ENCODE measurements around the gene SYK.
"Not testable (repeated sequence)": the region's sequence is repeated elsewhere in the genome, so short reads cannot be mapped to it uniquely, and the experiment has no call there.

The SYK gene

GRCh38 chr9:90882991-90883600 is 81.5 kb downstream of the SYK start:
- no peak for DNase-seq

DNA sequence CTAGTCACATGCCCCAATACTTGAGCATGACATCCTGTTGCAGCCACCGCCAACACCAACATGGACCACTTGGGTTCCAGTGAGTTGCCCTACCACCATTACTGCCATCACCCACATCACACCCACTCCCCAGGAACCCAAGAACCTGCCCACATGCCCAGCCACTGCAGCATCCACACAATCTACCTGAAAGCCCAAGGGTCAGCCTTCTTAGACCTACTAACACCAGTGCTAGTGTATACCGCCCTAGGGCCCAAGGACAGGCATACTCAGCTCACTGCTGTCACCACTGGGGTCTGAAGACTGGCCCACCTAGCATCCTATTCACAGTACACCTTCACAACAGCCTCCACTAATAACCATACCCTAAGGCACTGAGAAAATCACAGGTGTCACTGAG is 82.0 kb downstream of the SYK start:
- DNase-seq: no peak

DNA sequence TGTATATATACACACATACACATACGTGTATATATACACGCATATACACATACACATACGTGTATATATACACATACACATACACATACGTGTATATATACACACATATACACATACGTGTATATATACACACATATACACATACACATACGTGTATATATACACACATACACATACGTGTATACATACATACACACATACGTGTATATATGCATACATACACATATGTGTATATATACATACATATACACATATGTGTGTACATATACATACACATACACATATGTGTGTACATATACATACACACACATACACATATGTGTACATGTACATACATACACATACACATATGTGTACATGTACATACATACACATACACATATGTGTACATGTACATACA is 82.6 kb downstream of the SYK start:
- DNase-seq: no peak

DNA sequence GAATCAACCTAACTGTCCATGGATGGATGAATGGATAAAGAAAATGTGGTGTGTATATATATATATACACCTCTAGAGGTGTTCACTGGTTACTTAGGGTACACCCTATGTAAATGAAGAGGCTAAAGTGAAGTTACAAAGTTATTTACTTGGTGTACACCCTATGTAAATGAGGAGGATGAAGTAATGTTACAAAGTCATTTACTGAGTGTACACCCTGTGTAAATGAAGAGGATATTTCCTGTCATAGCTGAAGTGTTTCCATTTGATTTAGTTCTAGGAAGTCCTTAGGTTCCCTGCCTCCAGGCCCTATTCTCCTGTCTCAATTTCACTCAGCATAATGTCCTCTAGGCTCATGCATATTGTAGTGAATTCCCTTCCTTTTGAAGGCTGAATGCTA is 85.2 kb downstream of the SYK start:
- not testable (repeated sequence) for DNase-seq

DNA sequence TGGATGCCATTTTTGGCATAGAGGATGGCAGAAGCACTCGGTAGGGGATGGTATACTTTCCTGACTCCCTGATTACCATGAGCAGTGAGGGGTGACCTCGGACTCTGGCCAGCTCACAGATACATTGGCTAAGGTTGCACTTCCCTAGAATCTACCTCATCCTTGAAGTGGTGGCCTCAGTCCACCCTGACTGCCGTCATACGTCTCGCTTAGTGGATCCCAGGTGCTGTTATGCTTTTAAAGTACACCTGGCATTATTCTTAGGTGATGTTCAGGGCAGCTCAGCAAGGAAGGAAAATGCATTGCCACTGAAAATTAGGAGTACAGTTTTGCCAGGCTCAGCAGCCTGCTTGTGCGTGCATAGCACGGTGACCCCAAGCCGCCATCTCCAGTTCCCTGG is 87.3 kb downstream of the SYK start:
- no peak for DNase-seq

DNA sequence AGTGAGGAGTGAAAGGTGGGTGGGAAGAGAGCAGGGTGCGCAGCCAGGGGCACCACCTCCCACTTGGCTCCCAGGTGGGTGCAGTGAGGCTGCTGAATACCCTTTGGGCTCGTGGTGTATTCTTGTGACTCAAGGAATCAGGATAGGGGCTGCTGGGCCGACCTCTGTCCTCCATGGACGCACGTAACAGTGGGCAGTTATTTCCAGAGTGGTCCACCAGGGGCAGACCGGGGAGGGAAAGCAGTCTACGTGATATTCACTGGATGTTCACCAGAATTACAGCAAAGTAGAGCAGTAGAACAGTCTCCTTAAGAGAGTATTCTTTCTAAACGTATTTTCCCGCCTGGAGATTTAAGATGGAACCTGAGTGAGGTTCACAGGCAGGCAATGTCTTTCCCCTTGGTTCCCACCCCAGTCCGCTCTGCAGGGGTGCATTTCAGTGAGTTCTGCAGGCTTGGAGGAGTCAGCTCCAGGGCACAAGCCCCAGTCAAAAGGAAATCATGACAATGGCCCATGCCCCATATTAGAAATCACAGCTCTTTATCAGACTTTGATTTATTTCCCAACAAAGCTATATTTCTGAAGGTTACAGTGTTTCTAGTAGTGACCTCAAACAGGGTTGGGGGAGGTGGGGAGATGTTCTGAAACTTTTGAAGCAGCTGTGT is 88.7 kb downstream of the SYK start:
- no peak for DNase-seq

GRCh38 chr9:90891308-90892040 is 89.9 kb downstream of the SYK start:
- DNase-seq: no peak

DNA sequence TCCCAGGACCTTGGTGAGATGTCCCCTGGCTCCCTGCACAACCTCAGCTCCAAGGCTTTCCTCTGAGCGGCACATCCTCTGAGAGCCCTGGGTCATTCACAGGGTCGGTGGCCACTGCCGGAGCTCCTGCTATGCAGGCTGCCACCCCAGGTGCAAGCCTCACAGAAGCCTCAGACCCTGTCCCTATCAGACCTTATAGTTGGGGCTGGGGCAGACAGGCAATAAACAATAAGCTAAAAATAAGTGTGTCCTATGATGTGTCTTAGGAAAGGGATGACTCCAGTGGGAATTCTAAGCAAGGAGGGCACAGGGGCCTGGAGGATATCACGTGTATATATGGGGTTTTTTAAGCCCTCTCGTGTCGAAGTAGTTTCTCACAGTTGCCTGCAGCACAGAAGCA is 91.3 kb downstream of the SYK start:
- no peak for DNase-seq

DNA sequence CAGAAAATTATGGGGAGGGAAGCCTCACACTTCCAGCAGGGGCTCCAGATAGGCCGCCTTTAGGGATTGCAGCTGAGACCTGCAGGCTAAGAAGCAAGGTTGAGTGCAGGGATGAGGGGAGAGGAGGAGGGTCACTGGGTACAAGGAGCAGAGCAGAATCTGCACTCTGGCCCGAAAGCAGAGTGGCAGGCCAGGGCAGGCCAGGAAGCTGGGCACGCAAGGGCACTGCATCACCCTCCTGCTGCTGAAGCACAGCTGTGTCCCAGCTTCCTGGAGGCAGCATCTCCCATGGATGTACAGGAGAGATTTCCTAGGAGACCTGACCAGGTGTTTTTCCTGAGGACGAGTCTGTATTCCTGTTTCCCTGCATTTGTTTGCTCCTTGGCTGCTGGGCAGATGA is 92.1 kb downstream of the SYK start:
- no peak for DNase-seq

DNA sequence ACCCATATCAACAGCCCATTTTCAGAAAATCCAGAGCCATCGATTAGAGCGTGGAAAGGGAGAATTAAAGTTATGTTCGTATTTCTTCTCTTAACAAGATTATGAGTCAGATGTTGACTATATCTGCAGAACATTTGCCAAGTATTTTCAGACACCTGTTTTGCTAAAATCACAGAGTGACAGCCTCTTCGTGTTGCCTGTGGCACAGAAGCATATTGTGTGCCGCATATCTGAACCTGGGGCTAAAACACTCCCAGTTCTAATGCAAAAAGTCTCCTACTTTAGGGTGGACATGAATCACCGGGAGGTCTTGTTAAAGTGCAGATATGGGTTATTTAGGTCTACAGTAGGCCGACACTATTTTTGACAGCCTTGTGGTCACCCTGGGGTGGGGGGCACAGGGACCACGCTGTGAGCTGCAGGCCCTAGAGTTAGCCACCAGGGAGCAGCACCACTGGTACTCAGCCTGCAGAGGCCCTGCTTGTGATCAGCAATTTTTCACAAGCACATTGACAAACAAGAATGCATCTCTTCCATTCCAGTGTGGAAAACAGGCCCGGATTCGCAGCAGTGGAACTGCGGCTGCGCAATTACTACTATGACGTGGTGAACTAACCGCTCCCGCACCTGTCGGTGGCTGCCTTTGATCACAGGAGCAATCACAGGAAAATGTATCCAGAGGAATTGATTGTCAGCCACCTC is 93.5 kb downstream of the SYK start:
- no peak for DNase-seq

DNA sequence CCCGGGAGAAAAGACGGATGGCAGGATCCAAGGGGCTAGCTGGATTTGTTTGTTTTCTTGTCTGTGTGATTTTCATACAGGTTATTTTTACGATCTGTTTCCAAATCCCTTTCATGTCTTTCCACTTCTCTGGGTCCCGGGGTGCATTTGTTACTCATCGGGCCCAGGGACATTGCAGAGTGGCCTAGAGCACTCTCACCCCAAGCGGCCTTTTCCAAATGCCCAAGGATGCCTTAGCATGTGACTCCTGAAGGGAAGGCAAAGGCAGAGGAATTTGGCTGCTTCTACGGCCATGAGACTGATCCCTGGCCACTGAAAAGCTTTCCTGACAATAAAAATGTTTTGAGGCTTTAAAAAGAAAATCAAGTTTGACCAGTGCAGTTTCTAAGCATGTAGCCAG is 94.2 kb downstream of the SYK start:
- DNase-seq: no peak

GRCh38 chr9:90896231-90896630 is 94.6 kb downstream of the SYK start:
- DNase-seq: no peak

- no peak for DNase-seq
Measured at GRCh38 chr9:90898228-90898627, 96.6 kb downstream of the SYK start.

DNA sequence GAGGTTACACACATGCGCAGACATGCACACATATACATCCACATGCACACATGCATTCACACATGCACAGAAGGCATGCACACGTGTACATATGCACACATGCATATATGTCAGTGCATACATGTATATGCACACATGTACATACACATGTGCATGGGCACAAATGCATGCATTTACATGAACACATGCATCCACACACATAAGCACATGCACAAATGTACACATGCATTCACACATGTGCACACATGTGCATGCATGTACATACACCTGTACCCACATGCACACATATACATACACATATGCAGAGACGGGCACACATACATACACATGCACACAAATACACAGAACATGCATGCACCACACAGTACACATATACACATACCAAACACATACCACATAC is 97.7 kb downstream of the SYK start:
- DNase-seq: no peak

DNA sequence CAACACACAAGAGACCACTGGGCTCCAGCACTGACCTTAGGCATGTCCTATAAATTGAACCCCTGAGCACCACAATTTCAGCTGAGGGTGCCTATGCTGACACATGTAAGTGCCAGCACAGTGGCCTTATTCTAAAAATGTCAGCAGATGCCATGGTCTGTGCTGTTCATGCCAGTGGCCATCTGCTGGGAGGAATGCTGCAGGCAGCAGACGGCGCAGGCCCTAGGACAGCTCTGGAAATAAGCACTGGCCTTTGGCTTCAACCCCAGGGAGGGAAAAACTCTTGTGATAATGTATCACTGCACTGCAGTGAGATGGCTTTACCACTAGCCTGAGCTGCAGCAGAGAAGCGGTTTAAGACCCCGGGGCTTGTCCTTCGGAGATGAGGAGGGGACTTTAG is 98.5 kb downstream of the SYK start:
- no peak for DNase-seq

GRCh38 chr9:90901933-90902332 is 100.3 kb downstream of the SYK start:
- no peak for DNase-seq

DNA sequence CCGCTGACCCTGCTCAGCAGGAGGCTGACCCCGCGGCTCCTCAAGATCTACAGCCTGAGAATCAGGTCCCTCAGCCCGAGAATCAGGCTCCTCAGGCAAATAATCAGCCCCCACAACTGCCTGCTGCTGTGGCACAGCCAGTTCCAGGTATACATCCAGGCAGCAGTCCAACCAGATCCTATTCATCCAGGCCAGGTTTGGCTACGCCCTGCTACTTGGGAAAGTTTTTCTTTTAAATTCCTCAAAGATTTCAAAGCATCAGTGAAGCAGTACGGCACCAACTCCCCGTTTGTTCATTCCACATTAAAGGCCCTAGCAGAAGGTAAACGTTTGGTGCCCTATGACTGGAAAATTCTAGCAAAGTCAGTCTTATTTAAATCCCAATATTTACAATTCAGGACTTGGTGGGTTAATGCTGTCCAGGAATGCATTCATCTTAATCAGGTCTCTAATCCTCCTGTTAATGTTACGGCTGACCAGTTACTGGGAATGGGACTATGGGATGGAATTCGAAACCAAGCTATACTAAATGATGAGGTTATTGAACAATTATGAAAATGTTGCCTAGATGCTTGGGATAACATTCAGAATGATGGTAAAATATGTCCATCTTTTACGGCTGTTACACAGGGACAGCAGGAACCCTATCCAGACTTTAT is 102.3 kb downstream of the SYK start:
- no peak for DNase-seq

DNA sequence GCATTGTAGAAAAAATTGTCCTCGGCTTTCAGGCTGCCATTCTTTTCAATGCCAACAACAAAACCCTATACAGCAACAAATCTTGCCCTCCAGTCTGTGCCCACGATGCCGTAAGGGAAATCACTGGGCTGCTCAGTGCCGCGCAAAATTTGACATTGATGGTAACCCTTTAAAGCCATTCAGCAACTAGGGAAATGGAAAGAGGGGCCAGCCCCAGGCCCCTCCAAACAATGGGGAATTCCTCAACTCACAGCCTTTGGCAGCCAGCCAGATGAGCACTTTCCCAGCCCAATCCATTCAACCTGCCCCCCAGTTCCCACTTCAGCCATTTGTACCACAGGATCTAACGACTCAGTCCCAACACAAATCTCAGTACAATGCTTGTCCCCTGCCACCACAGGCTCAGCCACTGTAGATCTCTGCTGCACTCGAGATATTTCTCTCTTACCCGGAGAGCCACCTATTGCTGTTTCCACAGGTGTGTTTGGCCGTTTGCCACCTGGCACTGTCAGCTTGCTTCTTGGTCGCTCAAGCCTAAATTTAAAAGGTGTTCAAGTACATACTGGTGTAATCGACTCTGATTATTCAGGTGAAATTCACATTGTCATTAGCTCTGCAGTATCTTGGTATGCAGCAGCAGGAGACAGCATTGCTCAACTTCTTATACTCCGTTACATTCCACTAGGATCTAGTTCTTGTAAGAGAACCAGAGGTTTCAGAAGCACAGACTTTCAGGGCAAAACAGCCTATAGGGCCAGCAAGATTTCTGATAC is 103.3 kb downstream of the SYK start:
- no peak for DNase-seq

- no peak for DNase-seq
Measured at GRCh38 chr9:90905822-90906221, 104.2 kb downstream of the SYK start.

DNA sequence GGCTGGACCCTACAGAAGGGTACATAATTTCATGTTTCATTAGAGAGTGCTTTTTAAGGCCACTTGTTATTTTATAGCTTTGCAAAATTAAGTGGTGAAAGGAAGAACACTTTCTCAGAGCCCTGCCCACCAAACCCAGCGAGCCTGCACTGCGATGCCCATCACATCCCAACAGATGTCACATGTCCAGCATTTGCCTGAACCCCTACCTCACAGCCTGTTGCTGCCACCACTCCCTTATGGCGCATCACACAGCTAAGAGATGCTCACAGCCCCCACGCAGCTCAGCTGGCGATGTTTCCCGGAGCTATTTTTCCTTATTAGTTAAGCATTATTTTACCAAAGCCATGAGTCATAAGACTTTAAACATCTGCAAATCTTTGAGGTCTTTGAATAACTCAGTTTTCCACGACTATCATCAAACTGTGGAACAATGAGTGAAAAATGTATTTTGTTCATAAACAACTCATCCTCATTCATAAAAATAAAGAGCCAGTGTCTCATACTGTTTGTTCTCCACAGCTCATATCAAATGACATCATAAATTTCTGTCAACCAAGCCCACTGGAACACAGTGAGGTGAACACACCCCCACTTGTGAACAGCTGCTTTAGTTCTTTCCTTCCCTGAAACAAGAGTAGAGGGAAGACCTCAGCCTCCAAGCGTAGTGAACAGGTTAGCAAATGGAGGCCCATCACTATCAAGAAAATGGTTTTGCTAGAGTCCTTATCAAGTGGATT is 104.9 kb downstream of the SYK start:
- DNase-seq: peak; percentile 18

GRCh38 chr9:90907056-90907445 is 105.4 kb downstream of the SYK start:
- DNase-seq: no peak

GRCh38 chr9:90907790-90908189 is 106.2 kb downstream of the SYK start:
- no peak for DNase-seq

Measured in fibroblast of skin of right quadriceps (primary cell).